NCI-H69 (cell line): Measurements from ENCODE around the gene LLGL2.
A peak's percentile ranks its signal among the peaks of the same experiment; 100 is the strongest.
"Not testable (repeated sequence)": the region's sequence is repeated elsewhere in the genome, so short reads cannot be mapped to it uniquely, and the experiment has no call there.

ENCODE experiments used
- DNase-seq: peaks from one replicate; lab custom pipeline; 2025; lab: John Stamatoyannopoulos, UW

The LLGL2 gene

DNA sequence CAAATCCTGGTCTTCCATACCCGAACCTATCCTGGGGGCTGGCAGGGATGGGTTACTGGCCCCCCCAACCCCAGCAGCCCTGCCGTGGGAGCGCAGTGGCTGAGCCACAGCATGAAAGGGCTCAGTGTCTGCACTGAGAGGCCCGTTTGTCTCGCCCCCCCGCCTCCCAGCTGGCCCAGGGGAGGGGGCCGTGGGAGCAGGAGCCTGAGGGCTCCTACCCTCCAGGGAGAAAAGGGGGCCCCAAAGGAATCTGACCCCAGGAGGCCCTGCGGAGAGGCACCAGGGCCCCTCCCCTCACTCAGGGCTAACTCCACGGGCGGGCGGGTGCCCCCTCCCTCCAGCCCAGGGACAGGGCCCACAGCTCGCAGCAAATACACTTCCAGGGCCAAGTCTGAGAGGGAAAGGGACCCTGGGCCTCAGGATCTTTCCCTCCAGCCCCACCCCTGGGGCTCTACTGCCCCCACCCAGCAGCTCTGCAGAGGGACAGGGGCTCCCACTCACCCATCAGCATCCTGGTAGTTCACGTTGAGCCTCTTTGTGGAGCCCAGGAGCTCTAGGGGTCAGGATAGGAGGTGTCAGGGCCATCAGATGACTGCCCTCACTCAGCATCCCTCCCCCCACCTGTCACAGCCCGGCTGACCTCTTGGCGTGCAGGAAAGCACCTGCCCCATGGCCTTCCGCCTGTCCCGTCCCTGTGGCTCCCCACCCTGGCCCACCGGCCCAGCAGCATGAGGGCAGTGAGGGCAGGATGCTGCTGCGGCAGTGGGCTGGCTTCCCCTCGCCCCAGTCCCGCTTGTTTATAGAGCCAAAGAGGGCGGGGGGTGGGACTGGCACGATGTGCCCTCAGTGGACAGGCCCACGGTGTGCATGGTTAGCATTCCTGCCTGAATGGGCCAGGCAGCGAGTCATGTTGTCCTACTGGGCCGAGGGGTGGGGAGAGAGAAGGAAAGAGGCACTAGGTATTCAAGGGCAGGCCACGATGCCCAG, 17.5 kb upstream of the LLGL2 start:
- no peak for DNase-seq

DNA sequence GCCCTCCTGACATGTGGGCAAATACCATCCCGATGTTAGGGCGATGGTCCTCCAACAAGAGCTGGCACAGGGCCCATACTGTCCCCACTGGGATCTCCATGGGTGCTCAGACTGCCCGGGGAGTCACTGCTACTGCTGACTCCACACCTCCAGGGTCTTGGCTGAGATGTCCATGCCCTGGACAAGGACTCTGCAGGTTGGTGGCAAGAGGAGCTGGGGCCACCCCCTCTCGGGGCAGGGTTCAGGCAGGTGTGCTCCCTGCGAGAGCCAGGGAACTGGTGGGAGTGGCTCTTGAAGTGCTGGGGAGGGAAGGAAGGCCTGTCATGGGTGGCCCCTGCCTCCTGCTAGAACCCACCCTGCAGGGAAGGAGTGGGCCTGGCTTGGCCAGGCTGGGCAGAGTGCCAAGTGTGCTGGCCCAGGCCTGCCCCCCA, 16.6 kb upstream of the LLGL2 start:
- DNase-seq, result no peak

DNA sequence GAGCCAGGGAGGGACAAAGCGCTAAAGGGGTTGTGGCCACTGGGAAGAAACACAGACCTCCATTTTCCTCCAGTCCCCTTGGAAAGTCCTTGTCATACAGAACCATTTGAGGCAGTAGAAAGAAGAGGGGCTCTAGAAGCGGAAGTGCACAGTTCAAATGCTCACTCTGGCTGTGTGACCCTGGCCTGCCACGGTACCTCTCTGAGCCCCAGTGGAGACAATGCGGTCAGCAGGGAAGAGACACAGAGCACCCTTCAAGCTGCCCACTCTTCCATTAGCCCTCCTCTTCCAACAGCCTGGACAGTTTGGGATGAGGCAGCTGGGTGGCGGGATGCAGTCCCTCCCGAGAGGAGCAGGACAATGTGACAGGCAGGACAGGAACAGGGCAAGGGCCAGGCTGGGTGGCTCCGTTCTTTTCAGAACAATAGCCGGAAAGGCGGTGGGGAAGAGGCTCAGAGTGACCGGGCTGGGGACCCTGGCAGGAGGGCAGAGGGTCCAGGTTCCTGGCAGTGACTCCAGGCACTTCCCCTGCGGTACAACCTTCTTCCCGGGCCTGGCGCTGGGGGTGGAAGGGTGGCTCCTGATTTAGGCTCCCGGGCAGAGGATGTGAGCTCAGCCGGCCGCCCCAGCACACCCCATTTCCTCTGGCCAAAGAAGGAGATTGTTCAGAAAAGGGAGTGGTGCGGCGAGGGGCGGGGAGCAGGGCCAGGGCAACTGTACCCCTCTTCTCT, 15.8 kb upstream of the LLGL2 start:
- DNase-seq, result no peak

DNA sequence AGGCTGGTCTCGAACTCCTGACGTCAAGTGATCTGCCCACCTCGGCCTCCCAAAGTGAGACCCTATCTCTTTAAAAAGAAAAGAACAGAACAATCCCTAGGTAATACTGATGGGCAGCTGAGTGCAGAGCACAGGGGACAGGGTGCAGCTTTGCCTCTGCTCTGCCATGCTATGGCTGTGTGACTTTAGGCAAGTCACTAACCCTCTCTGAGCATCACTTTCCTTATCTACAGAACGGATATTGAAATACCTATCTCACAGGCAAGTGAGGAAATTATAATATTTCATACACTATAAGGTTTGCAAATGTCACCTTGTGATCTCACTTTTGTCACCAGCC, 14.3 kb upstream of the LLGL2 start:
- DNase-seq, result no peak

DNA sequence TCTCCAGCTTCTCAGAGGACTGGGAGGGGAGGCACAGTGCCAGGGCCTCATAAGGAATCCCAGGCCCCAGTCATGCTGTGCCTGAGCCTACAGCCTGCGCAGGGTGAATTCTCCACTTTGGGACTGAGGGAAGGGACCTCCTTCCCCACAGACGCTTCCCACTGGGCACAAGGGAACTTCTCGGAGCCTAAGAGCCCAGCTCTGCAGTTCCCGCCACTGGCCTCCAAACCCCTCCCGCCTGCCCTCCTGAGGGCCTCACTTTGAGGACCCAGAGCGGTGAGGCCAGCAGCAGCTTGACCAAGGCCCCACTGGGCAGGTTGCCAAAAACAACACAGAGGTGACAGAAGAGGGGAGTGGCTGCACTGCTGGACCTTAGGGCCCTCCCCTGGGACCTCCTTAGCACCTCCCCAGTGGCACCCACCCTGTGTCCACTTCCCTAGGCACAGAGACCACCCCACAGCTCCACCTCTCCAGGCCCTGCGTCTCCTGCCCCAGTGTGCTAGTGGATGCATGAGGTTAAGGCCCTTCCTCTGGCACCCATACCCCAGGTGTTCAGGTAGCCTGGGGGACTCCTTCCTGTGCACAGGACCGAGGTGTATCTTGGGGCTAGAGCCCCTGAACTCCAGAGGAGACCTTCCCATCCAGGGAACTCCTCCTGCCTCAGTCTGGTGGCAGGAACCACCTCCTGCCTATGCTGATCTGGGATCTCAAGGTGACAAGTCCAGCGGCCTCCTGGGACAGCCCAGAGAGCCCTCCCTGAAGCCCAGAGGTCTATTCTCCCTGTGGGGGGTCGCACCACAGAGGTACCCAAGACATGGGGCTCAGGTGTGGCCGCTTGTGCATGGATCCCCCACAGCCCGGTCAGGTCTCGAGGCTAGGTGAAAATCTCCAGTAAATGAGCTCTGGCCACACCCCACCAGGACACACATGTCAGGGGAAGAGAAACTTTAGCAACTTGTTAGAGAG, 13.6 kb upstream of the LLGL2 start:
- peak; percentile 22 for DNase-seq

DNA sequence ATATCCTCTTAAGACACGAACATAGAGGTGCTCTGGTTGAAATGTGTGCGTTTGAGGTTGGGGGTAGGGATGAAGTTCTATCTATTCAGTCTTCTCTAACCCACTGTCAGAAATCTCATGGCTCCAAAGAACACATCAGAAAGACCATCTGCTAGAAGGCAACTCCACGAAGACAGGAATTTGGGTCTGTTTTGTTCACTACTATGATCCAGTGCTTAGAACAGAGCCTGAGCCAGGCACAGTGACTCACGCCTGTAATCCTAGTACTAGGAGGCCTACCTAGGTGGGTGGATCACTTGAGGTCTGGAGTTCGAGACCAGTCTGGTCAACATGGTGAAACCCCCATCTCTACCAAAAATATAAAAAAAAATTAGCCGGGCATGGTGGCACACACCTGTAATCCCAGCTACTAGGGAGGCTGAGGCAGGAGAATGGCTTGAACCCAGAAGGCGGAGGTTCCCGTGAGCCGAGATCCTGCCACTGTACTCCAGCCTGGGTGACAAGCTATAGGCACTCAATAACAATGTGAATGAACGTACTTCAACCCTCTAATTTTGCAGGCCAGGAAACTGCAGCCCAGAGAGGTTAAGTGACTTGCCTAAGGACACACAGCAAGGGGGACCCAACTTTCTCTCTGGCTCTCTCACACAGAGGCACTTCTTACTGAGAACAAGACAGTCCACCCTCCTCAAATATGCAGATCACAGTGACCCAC, 12.4 kb upstream of the LLGL2 start:
- no peak for DNase-seq

DNA sequence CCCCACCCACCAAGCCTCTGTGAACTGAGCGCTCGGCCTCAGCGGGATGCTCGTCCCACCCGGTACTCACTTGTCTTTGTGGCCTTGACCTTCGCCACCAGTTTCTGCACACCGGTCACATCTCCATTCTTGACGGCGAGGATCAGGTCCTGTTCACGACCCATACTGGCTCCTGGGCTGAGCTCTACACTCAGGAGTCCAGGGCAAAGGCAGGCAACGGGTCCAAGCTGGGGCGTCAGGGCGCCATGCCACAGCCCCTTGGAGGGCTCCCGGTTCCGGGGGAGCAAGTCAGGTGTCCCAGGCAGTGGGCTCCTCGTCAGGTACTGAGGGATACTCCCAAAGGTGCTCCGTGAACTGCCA, 11.9 kb upstream of the LLGL2 start:
- no peak for DNase-seq

DNA sequence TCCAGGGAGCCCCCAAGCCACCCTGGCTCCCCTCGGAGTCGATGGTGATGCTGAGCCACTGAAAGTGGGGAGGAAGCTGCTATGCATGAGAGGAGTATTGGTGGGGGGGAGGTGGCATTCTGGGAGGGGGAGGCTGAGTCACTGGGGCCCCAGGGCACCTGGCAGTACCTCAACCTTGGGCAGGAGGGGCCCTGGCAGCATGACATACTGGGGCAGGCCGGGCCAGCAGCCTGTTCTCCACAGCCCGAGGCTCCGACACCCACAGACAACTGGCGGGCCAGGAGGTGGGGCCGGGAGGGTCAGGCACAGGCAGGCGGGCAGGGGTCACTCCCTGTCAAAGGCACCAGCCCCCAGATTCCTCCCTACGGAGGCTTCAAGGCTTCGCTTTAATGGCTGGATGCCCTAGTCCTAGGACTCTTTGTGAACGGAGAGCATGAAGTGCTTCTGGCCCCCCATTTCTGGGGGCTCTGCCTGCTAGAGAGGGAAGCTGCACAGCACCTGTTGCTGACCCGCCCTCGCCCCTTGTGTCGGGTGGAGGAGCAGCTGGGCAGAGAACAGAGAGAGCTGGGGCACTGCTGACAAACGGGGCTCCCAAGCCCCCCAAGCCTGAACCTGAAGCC, 11.1 kb upstream of the LLGL2 start:
- peak; percentile 42 for DNase-seq

DNA sequence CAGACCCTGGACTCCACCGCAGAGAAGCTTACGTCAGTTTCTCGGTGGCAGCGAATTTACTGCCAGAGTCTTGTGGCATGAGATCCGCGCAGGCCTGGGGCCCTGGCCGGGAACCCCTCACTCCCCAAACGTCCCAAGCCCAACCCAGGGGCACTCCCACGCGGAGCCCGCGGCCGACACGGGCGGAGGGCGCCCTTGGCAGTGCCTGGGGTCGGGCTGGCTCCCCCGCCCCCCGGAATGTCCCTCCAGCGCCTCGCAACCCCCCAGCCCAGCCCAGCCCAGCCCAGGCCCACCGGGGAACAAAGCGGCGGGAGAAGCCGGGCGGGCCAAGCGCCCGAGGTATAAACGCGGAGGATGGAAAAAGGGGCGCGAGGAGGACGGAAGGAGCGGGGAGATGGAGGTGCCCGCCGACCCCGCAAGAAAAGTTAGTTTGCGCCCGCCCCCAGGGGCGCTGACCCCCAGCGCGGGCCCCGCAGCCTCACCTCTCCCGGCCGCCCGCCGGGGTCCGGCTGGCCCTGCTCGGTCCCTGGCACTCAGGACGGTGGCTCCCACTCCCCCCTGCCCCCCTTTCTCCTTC, 10.5 kb upstream of the LLGL2 start:
- no peak for DNase-seq

DNA sequence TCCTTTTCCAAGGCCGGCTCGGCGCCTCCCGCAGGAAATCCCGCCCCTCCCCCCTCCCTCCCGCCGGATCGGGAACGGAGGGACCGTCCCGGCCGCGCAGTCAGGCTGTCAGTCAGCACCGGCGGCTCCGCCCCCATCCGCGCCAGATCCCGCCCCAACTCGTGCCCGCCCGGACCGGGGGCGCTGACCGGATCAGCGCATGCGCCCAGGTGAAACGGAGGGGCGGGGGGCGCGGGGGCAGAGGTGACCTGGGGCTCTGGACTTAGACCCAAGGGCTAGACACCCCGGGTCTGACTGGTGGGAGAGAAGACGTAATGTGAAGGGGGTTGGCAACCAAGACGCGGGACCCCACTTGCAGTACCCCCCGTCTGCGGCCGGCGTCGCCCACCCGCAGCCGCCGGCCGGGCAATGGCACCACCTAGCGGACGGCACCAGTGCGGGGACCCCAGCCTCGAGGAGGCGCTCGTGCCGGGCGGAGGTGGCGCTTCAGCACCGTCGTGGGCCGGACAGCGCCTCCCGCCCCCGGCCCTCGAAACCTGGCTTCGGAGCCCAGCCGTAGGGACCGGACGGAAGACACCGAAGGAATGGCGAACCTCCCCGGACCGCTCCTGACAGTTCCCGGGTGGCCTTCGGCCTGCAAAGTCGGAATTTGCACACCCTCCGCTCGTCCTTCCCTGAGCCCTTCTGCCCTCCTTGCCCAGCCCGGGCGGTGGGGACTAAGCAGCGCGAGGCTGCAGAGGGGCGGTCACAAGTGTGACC, 9.8 kb upstream of the LLGL2 start, which contains the start of gene CASKIN2:
Gene CASKIN2 (minus strand): TSS at position 42 of the 759 bp plus-strand sequence. CDS start 1,733 bp downstream, outside the sequence.
- DNase-seq, result peak; percentile 97

DNA sequence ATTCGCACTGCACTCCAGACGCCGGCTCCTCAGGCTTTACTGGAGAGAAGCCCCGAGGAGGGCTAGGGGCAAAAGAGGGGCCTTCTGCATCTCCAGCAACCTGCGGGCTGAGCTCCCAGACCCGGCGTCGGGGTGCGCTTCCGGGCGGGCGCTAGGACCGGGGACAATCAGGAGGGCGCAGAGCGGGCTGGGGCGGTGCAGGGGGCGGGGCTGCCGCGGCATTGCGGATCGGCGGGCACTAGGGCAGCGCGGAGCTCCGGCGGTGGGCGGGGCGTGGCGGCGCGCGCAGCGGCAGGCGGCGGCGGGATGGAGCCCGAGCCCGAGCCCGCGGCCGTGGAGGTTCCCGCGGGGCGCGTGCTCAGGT, 9.3 kb upstream of the LLGL2 start, which contains the start of gene TSEN54:
Gene TSEN54 (plus strand): TSS at position 274 of the 364 bp plus-strand sequence. CDS start 33 bp downstream, at position 307.
- peak; percentile 97 for DNase-seq

DNA sequence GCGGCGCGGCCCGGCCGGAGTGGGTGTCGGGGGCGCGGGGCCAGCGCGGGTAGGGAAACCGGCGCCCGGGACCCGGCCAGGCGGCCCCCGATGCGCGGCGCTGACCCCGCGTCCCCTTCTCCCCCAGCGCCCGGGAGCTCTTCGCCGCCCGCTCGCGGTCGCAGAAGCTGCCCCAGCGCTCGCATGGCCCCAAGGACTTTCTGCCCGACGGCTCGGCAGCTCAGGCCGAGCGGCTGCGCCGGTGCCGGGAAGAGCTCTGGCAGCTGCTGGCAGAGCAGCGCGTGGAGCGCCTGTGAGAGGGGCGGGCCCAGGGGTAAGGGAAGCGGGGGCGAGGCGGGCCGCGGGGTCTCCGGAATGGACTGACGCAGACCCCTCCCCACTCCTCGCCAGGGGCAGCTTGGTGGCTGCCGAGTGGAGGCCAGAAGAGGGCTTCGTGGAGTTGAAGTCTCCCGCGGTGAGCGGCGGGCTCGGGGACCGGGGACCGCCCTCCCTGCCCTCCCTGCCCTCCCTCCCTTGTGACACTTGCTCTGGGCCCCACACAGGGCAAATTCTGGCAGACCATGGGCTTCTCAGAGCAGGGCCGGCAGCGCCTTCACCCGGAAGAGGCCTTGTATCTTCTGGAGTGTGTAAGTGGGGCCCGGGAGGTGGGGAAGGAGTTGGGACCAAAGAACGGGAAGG, 8.7 kb upstream of the LLGL2 start:
- DNase-seq, result peak; percentile 75

DNA sequence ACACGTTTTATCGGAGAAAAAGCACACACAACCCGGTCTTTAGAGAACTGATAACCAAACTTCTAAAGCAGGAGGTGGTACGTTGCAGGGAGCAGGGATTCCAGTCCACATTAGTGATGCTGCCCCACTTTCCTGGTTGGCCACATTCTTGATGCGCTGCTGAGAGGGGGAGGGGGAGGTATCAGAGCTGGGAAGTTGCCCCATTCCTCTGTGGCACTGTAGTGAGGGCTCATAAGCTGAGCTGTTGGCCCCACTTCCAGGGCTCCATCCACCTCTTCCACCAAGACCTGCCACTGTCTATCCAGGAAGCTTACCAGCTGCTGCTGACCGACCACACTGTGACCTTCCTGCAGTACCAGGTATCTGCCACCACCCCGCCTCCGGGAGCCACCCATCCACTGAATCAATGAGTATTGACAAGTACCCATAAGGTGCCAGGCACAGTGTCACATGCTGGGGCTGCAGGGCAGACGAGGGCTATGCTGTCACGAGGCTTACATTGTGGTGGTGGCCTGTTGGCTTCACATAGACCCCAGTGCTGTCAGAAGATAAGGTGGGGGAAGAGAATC, 8.1 kb upstream of the LLGL2 start:
- peak; percentile 39 for DNase-seq

DNA sequence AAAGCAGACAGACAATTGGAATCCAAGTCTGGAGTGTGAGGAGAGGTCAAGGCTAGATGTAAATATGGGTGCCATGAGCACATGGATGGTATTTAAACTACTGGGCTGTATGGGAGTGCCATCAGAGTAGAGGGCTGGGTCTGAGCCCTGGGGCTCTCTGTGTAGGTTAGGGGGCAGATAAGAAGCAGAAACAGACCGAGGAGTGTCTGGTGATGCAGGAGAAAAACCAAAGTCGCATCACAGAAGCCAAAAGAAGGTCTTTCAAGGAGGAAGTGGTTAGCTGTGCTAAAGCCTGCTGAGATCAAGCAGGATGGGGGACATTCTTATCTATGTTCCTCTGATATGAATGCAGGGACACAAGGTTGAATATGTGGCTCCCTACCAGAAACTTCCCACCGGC, 7.3 kb upstream of the LLGL2 start:
- DNase-seq, result no peak

DNA sequence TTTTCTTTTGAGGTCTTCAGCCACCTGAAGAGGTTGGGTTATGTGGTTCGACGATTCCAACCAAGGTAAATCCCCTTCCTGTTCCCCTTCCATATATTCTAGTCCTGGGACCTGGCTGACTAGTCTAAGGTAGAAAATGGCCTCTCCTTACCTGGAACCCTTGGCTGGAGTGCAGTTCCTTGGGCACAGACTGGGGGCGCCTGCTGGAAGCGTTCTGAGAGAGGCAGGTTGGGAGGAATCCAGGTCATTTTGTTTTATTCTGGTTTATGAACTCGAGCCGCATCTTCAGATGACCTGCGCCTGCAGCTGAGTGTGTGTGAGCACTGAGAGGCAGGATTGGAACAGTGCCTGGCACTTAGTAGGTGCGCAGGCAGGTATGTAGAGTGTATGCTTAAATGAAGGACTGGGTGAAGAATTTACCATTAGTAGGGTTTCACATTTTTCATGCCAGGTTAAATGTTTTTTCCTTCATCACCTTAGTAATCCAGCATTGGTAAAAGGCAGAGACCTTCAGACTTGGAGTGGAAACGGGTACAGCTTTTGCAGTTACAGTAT, 6.4 kb upstream of the LLGL2 start:
- DNase-seq, result no peak

DNA sequence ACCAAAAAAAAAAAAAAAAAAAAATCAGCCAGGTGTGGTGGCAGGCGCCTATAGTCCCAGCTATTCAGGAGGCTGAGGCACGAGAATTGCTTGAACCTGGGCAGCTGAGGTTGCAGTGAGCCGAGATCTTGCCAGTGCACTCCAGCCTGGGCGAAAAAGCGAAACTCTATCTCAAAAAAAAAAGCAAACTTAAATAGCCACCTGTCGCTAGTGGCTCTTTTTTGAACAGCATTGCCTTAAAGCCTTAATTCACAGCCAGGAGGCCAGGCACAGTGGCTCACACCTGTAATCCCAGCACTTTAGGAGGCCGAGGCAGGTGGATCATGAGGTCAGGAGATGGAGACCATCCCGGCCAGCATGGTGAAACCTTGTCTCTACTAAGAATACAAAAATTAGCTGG, 5.1 kb upstream of the LLGL2 start:
- not testable (repeated sequence) for DNase-seq

DNA sequence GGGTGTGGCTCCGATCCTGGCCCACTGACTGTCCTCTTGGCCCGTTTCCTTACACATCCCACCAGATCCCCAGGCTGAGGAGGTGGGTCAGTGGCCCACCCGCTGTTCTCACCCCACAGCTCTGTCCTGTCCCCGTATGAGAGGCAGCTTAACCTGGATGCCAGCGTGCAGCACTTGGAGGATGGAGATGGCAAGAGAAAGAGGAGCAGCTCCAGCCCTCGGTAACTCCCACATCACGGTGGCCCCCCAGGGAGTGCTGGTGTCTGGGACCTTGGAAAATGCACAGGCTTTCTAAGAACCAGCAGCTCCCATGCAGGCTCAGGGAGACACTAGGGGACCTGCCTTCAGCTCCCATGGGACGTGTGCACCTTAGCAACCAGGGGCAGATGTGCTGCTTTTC, 4.2 kb upstream of the LLGL2 start:
- no peak for DNase-seq

DNA sequence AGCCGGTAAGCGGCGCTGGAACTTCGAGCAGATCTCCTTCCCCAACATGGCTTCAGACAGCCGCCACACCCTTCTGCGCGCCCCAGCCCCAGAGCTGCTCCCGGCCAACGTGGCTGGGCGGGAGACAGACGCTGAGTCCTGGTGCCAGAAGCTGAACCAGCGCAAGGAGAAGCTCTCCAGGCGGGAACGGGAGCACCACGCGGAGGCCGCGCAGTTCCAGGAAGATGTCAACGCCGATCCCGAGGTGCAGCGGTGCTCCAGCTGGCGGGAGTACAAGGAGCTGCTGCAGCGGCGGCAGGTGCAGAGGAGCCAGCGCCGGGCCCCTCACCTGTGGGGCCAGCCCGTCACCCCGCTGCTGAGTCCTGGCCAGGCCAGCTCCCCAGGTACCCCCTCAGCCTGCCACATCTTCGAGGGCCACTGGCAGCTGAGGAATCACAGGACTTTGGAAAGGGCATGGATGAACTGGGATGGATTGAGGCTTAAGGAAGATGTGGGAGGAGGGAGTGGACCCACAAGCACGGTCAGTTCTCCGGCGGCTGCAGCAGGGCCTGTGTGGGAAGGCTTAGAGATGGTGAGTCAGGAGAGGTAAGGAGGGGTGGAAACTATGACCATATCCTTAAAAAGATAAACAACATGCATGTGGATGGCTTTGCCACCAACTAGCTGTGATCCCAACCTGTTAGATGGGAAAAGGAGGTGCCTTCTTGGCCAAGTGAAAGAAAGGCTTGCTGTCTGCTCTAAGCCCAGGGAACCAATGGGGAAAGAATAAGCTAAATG, 3.4 kb upstream of the LLGL2 start:
- DNase-seq, result no peak
